ENCODE data around the gene CARD11.
"Not testable (repeated sequence)": the region's sequence is repeated elsewhere in the genome, so short reads cannot be mapped to it uniquely, and the experiment has no call there.

The CARD11 gene

GRCh38 chr7:2922866-2923265 lies 120.8 kb downstream of the CARD11 start:
- DNase-seq = no peak

GRCh38 chr7:2922348-2922691 lies 121.3 kb downstream of the CARD11 start:
- no peak for DNase-seq

GRCh38 chr7:2921653-2922347 lies 121.9 kb downstream of the CARD11 start:
- no peak for DNase-seq

GRCh38 chr7:2920956-2921652 lies 122.6 kb downstream of the CARD11 start:
- DNase-seq = no peak

GRCh38 chr7:2920480-2920879 lies 123.2 kb downstream of the CARD11 start:
- DNase-seq = not testable (repeated sequence)

GRCh38 chr7:2920041-2920440 lies 123.6 kb downstream of the CARD11 start:
- DNase-seq = no peak

- no peak for DNase-seq
These were observed 124.4 kb downstream of the CARD11 start for GRCh38 chr7:2919256-2919655.

- no peak for DNase-seq
These were observed 125.3 kb downstream of the CARD11 start for GRCh38 chr7:2918406-2918805.

- DNase-seq = no peak
These were observed 128.6 kb downstream of the CARD11 start for GRCh38 chr7:2915023-2915422.

- no peak for DNase-seq
These were observed 129.8 kb downstream of the CARD11 start for GRCh38 chr7:2913760-2914387.

- DNase-seq = no peak
These were observed 130.8 kb downstream of the CARD11 start for GRCh38 chr7:2912684-2913439.

- DNase-seq = no peak
These were observed 132.2 kb downstream of the CARD11 start for GRCh38 chr7:2911466-2911865.

- no peak for DNase-seq
These were observed 134.1 kb downstream of the CARD11 start for GRCh38 chr7:2909471-2910039.

GRCh38 chr7:2909043-2909442 lies 134.6 kb downstream of the CARD11 start:
- DNase-seq = no peak

- DNase-seq = no peak
These were observed 135.5 kb downstream of the CARD11 start for GRCh38 chr7:2908103-2908683.

GRCh38 chr7:2906197-2906931 lies 137.3 kb downstream of the CARD11 start:
- DNase-seq = no peak

- DNase-seq = no peak
These were observed 138.2 kb downstream of the CARD11 start for GRCh38 chr7:2905500-2905899.

- DNase-seq = no peak
These were observed 138.6 kb downstream of the CARD11 start for GRCh38 chr7:2905027-2905426.

- no peak for DNase-seq
These were observed 139.5 kb downstream of the CARD11 start for GRCh38 chr7:2904202-2904601.

- DNase-seq = no peak
These were observed 139.9 kb downstream of the CARD11 start for GRCh38 chr7:2903682-2904162.

- DNase-seq = no peak
These were observed 146.6 kb downstream of the CARD11 start for GRCh38 chr7:2897023-2897422.

- DNase-seq = no peak
These were observed 147.5 kb downstream of the CARD11 start for GRCh38 chr7:2896131-2896530.

Data from NCI-H82 (cell line).